Astrocyte of the cerebellum (primary cell): ENCODE data around the gene FBXO3.
A peak's percentile ranks its signal among the peaks of the same experiment; 100 is the strongest.

Source experiments
- DNase-seq: peaks from one replicate; pipeline ENCODE4 v3.0.0-alpha.2; 2011; ENCODE audit warnings: low read depth
- H3K4me3 ChIP-seq: 2 replicates; pipeline ENCODE4 v1.5.1; 2011; ENCODE audit warnings: mild to moderate bottlenecking, low read depth, low read length, moderate library complexity
- in situ Hi-C: cut with HindIII; loops from 2 replicates; pipeline ENCODE4 v1.10.0; 2017; ENCODE audit warnings: low sequenced_read_pairs
- TF ChIP-seq, protein P1 (sequence below): IDR thresholded peaks from 2 replicates; pipeline ENCODE4 v1.5.1; 2012; ENCODE audit warnings: low read length, low read depth, moderate library complexity, mild to moderate bottlenecking; ENCODE audit errors: missing control alignments

The FBXO3 gene

GRCh38 chr11:33694346-33695050 lies 79.8 kb downstream of the FBXO3 start:
- in situ Hi-C loops: loop anchor here (5.0 kb wide), 1 partner anchor 327 kb away; no protein-coding TSS in a partner anchor
- TF ChIP-seq, protein P1, sequence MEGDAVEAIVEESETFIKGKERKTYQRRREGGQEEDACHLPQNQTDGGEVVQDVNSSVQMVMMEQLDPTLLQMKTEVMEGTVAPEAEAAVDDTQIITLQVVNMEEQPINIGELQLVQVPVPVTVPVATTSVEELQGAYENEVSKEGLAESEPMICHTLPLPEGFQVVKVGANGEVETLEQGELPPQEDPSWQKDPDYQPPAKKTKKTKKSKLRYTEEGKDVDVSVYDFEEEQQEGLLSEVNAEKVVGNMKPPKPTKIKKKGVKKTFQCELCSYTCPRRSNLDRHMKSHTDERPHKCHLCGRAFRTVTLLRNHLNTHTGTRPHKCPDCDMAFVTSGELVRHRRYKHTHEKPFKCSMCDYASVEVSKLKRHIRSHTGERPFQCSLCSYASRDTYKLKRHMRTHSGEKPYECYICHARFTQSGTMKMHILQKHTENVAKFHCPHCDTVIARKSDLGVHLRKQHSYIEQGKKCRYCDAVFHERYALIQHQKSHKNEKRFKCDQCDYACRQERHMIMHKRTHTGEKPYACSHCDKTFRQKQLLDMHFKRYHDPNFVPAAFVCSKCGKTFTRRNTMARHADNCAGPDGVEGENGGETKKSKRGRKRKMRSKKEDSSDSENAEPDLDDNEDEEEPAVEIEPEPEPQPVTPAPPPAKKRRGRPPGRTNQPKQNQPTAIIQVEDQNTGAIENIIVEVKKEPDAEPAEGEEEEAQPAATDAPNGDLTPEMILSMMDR: no peak
- no peak for DNase-seq
- H3K4me3 ChIP-seq: no peak overlapping the region

DNA sequence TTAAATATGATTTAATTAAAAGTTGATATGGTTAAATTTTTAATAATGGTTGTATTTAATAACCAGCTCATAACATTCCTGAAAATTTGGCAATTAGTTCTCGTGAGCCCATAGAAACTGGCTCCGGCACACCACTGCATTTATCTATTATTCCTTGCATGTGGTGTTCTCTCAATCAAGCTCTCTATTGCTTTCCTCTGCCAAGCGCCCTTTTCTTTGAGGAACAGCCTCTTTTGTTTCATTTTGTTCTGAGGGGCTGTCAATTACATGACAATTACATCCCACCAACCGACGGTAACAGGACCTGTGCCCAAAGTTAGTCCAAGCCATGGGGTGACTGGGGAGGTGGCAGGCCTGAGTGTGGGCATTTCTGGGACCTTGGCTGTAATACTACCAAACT lies 81.8 kb downstream of the FBXO3 start:
- TF ChIP-seq, protein P1: no peak
- in situ Hi-C loops: loop anchor here (5.0 kb wide), 1 partner anchor 325 kb away; no protein-coding TSS in a partner anchor
- H3K4me3 ChIP-seq: no peak overlapping the region
- DNase-seq: no peak

DNA sequence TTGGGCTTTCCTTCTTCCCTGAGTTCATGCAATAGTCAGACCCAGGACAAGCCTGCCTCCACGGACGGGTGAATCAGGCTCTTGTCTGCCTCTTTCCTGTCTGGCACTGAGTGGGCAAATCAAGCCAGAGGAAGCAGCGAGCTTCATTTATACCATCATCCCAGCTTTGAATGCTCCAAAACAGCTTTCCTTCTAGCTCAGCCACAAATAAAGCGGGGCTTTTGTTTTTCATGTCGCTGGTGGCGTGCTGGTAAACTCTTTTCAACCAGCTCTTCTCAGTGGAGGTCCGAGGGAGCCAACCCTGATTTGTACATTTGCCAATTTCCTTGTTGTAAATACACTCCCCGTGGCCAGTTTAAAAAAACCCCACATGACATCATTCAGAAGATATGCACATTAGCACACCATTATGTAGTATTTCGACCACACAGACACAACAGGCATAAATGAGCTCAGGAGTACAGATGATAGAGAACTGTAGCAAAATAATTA lies 82.3 kb downstream of the FBXO3 start:
- TF ChIP-seq, protein P1: no peak
- peak; percentile 99 for DNase-seq
- in situ Hi-C loops: loop anchor here (5.0 kb wide), 1 partner anchor 325 kb away; no protein-coding TSS in a partner anchor
- peak overlapping the region; percentile 10 for H3K4me3 ChIP-seq

DNA sequence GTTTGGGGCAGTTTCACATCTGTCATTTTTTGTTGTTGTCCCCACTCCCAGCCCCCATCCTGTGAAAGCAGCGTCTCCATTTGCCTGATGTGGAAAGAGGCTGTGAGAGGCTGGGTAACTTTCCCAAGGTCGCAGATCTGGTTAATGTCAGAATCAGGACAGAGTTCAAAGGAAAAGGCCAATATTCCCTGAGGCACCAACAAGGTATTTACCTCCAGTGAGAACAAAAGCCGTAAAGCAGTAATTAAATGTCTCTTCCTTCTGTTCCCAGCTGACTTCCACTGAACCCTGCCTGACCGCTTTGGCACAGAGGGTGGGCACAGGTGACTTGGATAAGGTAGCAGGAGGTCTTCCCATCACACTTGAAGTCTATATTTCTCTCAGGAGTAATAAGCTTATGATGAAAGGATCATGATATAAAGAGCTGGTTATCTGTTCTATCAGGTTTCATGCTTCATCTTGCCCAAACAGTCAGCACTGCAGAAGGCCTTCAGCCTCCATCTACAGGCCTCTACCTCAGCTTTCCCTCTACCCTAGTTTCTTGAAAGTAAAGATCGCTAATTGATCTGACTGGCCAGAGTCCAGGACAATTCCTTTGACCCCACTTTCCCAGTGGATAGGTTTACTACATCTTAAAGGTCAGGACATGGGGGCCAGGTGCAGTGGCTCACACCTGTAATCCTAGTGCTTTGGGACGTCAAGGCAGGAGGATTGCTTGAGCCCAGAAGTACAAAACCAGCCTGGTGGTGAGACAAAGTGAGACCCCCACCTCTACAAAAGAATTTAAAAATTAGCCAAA lies 83.1 kb downstream of the FBXO3 start:
- DNase-seq: no peak
- H3K4me3 ChIP-seq: no peak overlapping the region
- TF ChIP-seq, protein P1: no peak
- in situ Hi-C loops: loop anchor here (5.0 kb wide), 1 partner anchor 324 kb away; no protein-coding TSS in a partner anchor
